ENCODE data around the gene MSI2.

The MSI2 gene

DNA sequence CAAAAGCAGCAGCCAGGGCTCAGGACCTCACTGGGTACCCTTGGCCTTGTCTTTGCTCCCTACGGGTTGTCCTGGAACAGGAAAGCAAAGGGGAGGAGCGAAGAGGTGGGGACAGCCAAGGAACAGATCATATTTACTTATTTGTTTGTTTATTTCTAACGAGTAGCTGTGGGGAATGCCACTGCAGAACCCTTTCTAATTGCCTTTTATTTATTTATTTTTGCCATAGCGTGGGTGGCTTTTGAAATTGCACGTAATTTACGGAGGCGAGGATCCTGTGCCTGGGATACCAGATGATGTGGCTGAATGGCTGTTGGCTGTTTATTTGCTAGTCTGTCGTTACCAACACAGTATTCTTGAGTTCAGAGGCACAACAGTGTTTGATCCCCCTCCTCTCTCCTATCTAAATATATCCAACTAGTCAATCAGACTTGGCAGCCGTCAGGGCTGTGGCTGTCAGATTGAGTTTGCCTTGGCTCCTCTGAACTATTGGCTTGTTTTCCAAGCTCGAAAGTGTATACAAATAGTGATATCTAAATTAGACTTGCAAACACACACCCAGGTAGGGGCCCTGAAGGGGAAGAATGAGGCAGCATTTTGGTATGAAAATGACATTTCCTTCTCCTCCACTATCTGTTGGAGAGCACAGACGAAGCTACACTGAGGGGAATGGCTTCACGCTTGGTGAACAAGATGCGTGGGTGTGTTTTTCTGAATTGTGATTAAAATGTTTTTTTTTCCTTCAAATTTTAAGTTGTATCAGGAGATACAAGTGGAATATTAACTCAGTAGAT is 110.4 kb downstream of the MSI2 start:
- DNase-seq (ENCODE audit: low read depth, low spot score): no peak

DNA sequence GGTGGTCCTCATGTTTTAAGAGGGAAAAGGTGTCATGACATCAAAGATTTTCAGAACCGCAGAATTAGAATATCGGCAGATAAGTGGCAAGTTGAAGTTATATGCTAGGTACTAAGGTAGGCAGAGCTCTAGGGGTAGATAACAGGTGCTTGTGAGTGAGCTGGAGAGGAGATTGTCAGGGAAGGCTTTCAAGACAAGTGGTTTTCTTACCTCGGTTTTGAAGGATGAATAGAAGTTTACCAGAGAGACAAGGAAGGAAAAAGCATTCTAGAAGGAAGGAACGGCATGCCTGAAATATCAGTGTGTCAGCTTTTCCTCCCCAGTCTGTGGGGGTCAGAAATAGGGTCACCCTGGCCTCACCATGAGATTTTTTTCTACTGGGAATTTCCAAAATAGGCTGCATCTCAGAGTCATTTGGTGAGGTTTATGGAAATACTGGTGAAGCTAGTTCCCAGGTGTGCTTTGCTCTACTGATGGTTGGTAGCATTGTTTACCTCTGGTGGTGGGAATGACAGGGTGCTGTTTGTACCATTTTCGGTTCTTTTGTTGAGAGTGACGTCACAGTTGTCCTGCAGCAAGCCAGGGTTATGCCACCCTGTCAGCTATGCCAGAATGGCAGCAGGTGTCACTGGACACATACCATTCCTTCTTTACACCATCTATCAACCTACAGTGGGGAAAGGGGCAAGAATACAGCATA is 112.5 kb downstream of the MSI2 start:
- DNase-seq (ENCODE audit: low read depth, low spot score): no peak

DNA sequence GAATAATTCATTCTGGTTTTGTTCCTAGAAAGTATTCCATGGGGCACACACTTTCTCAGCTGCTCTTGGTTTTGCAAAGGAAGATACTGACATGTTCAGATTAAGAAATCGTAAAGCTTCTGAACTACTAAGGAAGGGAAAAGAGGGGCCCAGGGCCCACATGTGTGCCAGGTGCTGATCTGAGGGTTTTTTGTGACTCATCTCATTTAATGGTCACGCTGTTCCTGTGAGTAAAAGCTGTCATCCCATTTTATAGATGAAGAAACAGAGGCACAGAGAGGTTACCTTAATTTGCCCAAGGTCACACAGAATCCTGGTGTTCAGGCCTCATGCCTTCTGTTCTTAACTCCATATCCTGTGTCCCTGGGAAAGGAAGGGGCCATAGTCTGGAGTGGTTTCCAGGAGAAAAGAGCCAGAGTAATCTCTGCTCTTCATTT is 113.2 kb downstream of the MSI2 start:
- DNase-seq (ENCODE audit: low read depth, low spot score): no peak

DNA sequence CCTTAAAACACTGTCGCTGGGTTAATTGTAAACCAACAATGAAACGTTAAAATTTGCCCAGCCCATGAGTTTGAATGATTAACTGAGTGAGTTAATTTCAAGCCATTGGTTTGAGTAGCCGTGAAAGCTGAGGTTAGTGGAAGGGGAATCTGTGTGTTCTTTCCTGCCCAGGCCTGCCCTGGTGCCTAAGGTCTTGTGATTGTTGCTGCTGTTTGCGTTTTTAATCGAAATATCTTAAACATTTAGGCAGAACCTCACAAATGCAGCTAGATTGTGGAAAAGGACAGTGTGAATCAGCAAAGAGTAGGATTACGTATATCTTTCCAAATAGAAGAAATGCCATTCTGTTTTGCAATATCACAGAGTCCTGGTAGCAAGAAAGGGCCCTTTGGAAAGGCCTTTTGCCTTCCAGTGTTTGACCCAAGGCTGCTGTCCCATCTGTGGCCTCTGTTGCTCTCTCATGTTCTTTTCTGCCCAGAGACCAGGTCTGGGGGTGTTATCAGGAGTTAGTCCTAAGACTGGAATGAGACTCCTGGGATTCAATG is 113.8 kb downstream of the MSI2 start:
- DNase-seq (ENCODE audit: low read depth, low spot score): no peak

DNA sequence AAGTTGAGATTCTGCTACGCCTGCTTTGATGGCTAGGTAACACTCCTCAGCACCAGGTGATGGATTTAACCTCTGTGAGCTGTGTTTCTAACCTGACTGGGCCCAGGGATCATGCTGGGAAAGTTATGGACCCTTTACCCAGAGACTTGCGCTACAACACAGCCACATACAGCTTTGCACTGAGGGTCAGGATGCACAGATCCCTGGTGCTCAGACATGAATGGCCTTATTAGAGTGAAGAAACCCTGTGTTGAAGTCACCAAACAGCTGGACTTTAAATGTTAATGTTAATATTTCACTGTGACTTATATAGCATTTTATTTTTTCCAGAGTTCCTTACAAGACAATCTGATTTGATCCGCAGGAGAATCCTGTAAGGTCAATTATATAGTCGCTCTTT is 114.3 kb downstream of the MSI2 start:
- DNase-seq (ENCODE audit: low read depth, low spot score): no peak

DNA sequence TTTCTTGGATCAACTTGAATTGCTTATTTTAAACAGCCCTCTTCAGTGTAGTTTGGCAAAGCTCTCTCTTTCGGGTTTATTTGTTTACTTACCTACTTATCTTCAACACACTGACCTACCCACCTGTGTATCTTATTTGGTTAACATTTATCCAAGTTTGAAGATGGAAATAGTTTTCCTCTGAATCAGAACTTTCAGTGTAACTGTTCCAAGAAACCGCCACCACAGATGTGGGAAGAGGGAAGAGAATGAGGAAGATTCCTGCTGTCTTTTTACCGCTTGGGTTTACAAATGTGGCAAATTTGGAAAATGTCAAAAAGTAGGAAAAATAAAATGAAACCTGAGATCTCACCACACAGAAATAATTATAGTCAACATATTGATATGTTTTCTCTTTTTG is 115.8 kb downstream of the MSI2 start:
- DNase-seq (ENCODE audit: low read depth, low spot score): no peak

DNA sequence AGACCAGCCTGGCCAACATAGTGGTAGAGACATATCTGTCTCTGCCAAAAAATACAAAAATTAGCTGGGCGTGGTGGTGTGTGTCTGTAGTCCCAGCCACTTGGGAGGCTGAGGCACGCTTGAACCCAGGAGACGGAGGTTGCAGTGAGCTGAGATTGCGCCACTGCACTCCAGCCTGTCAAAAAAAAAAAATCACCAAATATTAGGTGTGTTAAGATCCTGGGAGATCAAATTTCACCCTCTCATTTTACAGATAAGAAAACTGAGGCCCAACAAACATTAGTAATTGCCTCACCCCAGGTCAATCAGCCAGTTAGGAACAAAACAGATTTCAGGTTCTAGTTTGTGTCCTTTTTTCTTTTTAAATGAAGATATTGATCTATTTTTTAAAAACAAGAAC is 116.7 kb downstream of the MSI2 start:
- no peak for DNase-seq (ENCODE audit: low read depth, low spot score)

DNA sequence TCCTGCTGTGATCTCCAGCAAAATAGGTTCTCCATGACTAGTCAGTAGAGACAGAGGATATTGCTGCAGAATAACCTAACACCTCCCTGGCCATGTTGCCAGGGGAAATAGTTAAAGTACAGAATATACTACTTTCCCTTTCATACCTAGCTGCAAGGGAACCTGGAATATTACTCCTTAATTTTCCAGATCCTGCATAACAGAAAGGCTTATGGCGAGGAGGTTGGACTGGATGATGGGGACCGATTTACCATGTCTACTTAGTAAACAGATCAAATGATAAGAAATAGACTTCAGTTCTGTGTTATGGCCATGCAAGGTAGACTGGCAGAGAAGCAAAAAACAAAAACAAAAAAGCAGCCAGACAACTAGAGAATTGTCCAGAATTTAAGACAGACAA is 117.4 kb downstream of the MSI2 start:
- no peak for DNase-seq (ENCODE audit: low read depth, low spot score)

DNA sequence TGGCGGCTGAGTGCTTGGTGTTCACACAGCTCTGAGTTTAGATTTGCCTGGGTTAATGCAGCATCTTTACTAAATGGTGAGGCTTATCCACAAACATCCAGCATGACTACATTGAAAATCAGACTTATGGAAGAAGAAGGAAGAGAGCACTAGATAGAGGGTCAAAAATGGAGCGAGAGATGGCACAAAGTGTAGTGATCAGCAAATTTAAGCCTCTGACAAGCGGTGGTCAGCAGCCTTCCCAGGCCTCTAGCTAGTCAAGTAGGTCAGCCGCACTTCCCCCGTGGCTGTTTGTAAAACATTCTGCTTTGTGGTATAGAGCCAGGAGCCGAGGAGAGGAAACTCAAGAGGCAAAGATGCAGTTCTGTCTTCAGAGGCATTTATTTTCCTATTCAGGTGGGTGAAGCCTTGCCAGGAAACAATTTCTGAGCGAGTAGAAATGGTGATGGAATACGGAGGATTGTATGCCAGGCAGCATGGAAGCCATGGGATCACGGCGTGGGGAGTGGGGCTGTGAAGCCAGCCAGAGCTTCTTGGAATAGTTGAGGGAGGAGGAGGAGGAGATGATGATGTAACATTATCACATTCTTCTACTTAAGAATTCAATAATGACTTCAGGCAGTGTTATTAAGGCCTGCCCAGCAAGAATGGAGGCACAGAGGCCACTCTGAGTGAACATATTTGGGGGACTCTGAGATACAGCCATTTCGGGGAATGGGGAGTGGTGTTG is 118.9 kb downstream of the MSI2 start:
- no peak for DNase-seq (ENCODE audit: low read depth, low spot score)

DNA sequence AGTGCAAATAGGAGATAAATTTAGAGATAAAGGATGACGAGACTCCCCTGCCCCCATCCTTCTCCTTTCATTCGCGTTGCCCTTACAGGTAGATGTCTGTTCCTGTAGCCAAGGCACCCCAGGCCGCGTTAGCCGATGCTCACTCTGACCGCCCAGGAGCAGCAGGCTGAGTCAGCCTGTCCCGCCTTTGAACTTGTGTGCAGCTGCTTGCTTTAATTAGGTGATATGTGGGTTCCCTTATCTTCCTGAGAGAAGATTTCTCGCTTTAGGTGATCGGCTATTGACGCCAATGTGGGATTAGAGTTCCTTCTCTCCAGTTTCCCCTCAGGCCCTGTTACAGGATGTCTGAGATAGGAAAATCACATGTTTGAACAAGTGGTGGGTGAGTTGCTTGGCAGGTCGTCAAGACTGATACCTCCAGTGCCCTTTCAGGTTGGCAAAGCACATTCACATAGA is 119.5 kb downstream of the MSI2 start:
- no peak for DNase-seq (ENCODE audit: low read depth, low spot score)

DNA sequence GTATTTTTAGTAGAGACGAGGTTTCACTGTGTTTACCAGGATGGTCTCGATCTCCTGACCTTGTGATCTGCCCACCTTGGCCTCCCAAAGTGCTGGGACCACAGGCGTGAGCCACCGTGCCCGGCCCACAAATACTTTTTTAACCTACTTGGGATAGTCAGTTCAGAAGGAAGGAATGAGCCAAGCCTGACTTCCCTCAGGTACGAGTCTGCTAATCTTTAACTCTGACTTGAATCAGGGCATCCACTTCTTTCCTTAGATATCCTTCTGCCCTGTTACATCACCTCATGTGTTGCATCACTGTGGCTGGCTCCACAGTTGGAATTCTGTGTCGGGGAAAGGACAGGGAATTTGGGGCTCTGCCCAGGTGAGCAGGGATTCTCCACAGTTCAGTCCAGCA is 120.8 kb downstream of the MSI2 start:
- DNase-seq (ENCODE audit: low read depth, low spot score): no peak

DNA sequence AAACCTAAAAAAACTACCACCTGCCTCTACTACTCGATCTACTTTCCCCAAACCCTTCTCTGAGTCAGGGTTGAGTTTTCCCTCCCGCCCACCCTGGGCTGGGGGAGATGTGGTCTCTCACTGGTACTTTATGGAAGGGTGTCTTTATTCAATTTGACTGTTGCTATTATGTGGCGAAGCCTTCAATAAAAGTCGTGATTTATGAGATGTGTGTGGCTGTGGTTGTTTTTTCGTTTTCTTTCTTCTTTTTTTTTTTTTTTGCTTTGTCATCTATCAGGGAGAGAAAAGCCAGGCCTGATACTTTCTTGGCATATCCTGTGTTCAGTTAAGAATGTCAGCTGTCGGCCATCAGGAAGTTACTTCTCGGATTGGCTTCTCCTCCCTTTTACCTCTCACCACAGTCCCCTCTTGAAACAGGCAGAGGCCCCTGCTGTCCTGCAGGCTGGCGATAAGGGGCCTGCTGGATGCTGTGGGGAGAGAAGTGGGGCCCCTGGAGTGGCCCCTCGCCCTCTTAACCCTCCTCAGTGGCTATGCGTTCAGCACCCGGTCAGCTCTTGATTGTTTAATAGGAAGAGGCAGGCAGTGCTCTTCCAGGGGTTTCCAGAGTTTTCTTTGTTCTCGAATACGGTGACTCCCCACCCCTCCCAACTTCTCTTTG is 123.0 kb downstream of the MSI2 start:
- DNase-seq (ENCODE audit: low read depth, low spot score): no peak

DNA sequence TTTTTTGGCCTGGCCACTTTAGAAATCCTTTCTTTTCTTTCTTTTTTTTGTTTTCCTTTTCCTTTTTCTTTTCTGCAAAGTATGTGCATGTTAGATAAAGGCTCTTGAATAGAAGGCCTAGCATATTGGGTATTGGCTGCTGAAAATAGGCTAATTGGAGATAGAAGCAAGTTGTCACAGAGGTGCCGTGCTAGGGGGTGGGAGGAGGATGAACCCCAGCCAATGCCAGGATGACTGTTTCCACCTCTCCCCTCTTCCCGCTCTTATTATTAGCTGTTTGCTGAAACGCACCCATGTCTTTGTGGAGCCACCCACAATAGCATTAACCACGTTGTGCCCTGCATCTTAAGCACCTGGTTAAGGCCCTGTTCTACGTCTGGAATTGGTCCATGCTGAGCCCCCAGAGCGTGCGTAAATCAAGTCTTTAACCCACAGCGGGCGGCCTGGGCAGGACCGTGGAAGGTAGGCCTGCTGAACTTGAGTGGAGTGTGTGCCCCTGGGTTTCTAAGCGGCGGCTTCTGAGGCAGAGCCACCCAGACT is 123.6 kb downstream of the MSI2 start:
- DNase-seq (ENCODE audit: low read depth, low spot score): no peak

DNA sequence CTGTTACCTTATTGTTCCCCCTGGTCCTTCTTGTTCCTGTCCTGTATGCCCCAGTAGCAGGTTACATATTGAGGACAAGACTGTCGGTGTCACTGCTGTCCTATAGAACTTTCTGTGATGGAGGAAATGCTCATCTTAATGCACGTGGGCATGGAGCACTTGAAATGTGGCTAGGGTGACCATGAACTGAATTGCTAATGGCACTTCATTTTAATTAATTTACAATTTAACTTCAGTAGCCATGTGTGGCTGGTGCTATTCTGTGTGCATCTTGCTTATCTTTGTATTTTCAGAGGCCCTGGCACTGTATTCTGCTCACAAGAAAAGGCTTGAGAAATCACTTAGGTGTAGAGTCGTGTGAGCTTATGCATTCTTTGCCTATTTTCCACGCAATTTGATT is 125.2 kb downstream of the MSI2 start:
- no peak for DNase-seq (ENCODE audit: low read depth, low spot score)

DNA sequence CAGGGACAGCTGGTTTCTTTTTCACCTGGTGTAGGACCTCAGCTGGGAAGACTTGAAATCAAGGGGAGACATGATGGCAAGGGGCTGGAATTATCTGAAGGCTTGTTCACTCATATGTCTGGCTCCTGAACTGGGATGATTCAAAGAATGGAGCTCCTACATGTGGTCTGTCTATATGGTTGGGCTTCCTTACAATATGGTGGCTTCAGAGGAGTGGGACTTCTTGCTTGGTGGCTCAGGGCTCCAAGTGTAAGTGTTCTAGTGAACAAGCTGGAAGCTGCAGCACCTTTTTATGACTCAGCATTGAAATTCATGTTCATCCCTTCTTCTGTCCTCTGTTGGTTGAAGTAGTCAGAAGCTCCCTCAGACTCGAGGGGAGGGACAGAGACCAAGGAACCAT is 127.9 kb downstream of the MSI2 start:
- no peak for DNase-seq (ENCODE audit: low read depth, low spot score)

DNA sequence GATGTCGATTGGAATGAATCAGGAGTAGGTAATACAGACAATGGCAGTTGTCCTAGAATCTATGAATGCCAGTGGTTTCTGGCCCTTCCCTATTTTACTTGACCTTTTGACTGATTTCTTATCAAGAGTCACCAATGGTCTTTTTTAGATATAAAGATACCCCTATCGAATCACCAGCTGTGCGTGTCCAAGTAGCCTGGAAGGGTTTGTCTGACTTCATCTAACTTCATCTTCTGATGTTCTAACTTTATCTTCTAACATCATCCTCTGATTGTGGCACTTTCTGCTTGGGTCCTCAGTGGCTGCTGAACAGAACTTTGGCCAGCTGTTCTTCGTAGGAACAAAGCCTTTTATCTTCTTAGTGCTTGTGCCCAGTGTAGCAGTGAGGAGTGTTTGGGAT is 129.7 kb downstream of the MSI2 start:
- DNase-seq (ENCODE audit: low read depth, low spot score): no peak

DNA sequence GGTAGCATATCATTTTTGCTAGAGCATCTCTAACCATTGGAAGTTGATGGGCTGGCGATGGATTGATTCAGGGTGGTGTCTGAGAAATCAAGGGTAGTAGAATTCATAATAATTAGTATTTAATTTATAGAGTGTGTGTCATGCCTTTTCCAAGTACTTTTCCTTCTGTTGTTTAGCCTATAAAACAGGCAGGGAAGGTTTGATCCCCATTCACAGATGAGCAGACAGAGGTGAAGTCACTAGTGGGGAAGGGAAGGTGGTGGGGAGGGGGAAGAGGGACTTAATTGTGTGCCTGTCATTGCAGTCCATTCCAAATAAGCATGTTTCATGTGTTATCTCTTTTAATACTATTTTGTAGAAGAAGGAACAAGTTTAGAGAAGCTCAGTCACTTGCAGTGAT is 131.3 kb downstream of the MSI2 start:
- DNase-seq (ENCODE audit: low read depth, low spot score): no peak

DNA sequence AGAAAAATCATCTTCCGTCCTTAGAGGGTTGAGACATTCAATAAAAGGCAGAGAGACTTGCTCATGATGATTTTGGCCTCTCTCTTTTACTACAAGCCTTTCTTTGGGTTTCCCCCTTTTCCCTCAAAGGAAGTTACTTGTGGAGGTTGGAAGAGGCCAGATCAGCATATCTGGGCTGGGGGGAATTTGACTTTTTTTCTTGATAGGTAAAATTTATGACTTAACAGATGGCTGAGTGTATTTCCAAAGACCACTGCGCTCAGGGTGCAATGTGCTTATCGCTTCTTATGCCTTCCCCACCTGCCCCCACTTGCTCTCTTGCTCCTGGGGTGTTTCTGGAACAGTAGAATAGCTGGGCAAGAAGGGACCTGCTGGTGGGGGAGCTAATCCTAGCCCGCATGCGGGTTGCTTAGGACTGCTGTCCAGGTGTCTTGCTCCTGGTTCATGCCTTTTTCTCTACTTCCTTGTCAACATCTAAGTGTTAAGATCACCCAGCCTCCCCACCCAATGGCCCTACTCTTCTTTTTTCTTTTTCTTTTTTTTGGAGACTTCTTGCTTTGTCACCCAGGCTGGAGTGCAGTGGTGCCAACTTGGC is 131.9 kb downstream of the MSI2 start:
- DNase-seq (ENCODE audit: low read depth, low spot score): no peak

DNA sequence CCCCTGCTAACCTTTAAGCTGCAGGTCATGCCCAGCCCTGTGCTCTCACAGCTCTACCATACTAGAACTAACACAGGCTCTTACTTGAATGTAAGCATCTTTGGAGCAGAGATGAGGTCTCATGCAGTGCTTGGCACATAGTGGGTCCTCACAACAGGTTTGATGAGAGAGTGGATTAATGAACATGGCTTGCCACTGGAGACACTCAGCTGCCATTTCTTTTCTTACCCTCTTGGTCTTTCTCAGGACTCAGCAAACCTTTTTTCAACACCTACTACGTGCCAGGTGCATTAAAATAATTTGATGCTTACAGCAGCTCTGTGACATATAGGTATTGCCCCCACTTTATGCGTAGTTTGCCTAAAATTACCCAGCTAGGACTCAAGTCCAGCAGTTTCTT is 133.2 kb downstream of the MSI2 start:
- DNase-seq (ENCODE audit: low read depth, low spot score): no peak

DNA sequence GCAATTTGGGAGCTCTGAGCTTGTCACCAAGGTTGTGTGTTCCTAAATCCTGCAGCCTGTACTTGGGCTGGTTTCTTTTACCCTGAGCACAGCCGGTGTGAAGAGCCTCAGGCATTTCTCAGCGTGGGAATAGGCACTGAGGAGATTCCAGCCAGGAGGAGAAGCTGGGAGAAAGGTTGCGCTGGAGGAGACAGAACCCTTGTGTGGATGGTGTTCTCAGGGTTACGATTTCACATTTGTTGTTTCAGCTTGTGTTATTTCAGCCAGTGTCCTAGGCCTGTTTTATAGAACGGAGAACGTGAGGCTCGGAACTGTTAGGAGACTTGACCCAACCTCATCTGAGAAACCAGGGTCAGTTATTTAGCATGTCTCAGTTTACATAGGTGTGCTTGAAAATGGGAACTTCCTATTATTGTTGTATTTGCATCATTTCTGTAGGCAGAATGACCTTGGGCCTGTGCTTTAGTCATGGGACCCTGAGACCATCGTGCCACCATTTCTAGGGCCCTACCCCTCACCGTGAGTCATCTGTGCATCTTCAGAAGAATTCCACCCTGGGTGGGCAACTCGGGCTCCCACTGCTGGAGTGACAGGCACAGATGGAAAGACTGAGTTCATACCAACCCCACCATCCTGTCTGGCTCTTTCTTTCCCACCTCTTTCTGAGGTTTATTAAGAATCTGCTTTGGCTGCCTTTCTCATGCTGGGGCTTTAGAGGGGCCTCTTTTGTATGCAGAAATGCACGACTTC is 134.9 kb downstream of the MSI2 start:
- DNase-seq (ENCODE audit: low read depth, low spot score): peak; percentile 89
